Measurements from ENCODE around the gene ADGRF4.

Gene ADGRF4

DNA sequence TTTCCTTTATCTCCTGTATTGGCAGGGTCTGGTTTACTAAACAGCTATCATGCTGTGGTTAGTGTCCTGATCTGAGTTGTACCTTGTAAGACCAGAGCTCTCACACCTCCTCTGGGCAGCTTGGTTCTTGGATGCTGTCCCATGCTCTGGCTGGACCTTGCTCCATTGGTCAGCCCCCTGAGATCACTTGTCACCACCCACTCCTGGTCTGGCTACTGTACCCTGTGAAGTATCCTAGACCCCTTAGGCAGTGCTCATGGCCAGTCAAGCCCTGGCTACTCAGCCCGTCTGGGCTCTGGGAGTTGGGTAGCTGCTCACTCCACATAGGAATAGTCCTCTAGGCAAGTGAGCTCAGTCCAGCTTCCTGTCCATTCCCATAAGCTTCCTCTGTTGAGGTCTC lies 31.1 kb downstream of the ADGRF4 start:
- TF ChIP-seq SIN3A (IDR thresholded peaks at IDR 0.05; ENCODE audit: borderline replicate concordance, insufficient read depth, low read length): no peak
- TF ChIP-seq POLR2AphosphoS5 (IDR thresholded peaks at IDR 0.05; ENCODE audit: low read depth, low read length): no peak
- TF ChIP-seq, protein P1, sequence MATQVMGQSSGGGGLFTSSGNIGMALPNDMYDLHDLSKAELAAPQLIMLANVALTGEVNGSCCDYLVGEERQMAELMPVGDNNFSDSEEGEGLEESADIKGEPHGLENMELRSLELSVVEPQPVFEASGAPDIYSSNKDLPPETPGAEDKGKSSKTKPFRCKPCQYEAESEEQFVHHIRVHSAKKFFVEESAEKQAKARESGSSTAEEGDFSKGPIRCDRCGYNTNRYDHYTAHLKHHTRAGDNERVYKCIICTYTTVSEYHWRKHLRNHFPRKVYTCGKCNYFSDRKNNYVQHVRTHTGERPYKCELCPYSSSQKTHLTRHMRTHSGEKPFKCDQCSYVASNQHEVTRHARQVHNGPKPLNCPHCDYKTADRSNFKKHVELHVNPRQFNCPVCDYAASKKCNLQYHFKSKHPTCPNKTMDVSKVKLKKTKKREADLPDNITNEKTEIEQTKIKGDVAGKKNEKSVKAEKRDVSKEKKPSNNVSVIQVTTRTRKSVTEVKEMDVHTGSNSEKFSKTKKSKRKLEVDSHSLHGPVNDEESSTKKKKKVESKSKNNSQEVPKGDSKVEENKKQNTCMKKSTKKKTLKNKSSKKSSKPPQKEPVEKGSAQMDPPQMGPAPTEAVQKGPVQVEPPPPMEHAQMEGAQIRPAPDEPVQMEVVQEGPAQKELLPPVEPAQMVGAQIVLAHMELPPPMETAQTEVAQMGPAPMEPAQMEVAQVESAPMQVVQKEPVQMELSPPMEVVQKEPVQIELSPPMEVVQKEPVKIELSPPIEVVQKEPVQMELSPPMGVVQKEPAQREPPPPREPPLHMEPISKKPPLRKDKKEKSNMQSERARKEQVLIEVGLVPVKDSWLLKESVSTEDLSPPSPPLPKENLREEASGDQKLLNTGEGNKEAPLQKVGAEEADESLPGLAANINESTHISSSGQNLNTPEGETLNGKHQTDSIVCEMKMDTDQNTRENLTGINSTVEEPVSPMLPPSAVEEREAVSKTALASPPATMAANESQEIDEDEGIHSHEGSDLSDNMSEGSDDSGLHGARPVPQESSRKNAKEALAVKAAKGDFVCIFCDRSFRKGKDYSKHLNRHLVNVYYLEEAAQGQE (IDR thresholded peaks at IDR 0.05; ENCODE audit: insufficient read depth in 1 of 2, low read depth in 2 of 2, low read length in 2 of 2): no peak
- TF ChIP-seq FOXP2 (optimal IDR thresholded peaks at IDR 0.05; ENCODE audit: borderline replicate concordance, extremely low read depth, extremely low read length, insufficient read depth): no peak
- no peak for TF ChIP-seq TAF1 (IDR thresholded peaks at IDR 0.05; ENCODE audit: borderline replicate concordance, insufficient read depth, low read length)

DNA sequence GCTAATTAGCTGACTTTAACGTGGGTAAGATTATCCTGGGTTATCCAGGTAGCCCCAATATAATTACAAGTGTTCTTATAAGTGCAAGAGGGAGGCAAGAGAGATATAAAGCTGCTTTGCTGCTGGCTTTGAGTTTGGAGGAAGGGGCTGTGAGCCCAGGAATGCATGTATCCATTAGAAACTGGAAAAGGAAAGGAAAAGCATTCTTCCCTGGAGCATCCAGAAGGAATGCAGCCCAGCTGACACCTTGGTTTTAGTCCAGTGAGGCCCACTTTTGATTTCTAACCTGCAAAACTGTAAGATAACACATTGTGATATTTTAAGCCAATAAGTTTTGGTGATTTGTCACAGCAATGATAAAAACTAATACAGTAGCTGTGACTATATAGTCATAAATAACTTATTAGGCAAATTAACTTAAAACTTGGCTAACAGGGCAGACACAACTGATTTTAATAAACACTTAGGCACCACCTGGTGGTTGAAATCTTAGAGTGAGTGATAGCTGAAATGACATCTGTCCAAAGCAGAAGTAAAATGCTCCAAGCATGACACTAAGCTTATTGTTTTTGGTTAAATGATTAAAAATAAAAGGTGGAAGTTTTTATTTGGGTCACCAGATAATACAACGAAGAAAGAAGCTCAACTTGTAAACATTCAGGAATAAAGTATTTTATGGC lies 35.6 kb downstream of the ADGRF4 start:
- TF ChIP-seq, protein P1 (IDR thresholded peaks at IDR 0.05; ENCODE audit: insufficient read depth in 1 of 2, low read depth in 2 of 2, low read length in 2 of 2): no peak
- TF ChIP-seq POLR2AphosphoS5 (IDR thresholded peaks at IDR 0.05; ENCODE audit: low read depth, low read length) (no peak), TAF1 (IDR thresholded peaks at IDR 0.05; ENCODE audit: borderline replicate concordance, insufficient read depth, low read length) (no peak), SIN3A (IDR thresholded peaks at IDR 0.05; ENCODE audit: borderline replicate concordance, insufficient read depth, low read length) (no peak), FOXP2 (optimal IDR thresholded peaks at IDR 0.05; ENCODE audit: borderline replicate concordance, extremely low read depth, extremely low read length, insufficient read depth) (no peak)

DNA sequence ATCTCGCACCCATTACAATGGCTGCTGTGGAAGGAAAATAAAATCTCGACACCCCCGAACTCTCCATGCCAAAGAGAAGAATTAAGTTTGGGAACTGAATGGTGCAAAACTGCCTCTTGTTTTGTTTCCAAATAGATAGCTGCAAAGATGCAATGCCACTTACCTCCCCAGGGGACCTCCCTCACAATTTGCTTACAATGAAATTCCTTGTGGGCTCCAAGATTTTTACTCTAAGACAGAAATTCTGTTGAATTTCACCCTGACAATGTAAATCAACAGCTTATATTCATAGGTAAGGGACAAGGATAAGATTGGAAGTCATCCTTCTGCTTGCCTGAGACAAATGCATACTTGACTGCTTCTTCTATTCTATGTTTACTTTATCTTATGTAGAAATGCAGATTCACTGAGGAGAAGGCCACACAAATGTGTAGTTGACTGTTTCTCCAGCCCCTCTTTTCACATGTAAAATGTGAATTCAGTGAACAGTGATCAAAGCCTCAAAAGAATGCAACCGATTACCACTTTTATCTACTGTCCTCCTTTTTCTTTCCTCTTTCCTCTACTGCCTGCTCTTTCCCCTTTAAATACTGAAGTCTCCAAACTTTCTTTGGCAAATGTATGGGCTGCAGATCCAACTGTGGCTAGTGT lies 36.6 kb downstream of the ADGRF4 start:
- TF ChIP-seq, protein P1 (IDR thresholded peaks at IDR 0.05; ENCODE audit: insufficient read depth in 1 of 2, low read depth in 2 of 2, low read length in 2 of 2): no peak
- no peak for TF ChIP-seq POLR2AphosphoS5 (IDR thresholded peaks at IDR 0.05; ENCODE audit: low read depth, low read length)
- TF ChIP-seq SIN3A (IDR thresholded peaks at IDR 0.05; ENCODE audit: borderline replicate concordance, insufficient read depth, low read length): no peak
- TF ChIP-seq FOXP2 (optimal IDR thresholded peaks at IDR 0.05; ENCODE audit: borderline replicate concordance, extremely low read depth, extremely low read length, insufficient read depth): no peak
- TF ChIP-seq TAF1 (IDR thresholded peaks at IDR 0.05; ENCODE audit: borderline replicate concordance, insufficient read depth, low read length): no peak

DNA sequence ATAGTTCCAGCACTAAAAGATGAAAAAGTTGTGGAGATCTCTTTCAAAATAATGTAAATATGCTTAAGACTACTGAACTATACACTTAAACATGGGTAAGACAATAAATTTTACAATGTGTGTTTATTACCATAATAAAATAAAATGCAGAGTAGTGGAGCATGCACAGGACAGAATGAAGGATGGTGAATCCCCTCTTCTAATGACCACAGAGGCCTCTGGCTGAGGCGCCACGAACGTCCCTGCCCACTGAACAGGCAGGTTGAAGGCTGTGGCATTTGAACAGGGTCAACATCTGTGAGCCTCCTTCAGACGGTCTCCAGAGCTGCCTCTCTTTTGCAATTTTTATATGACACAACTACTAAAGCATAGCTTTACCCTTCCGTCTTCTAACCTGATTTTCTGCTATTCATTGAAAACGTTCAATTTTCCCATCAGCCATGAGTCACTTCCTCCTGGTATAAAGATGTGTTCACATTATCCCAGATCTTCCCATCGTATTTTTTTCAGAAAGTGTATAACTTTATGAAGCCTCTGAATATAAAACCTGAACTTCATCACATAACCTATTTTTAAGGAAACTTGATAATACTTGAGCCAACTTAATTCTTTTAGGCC lies 37.8 kb downstream of the ADGRF4 start:
- no peak for TF ChIP-seq SIN3A (IDR thresholded peaks at IDR 0.05; ENCODE audit: borderline replicate concordance, insufficient read depth, low read length)
- TF ChIP-seq, protein P1 (IDR thresholded peaks at IDR 0.05; ENCODE audit: insufficient read depth in 1 of 2, low read depth in 2 of 2, low read length in 2 of 2): no peak
- no peak for TF ChIP-seq TAF1 (IDR thresholded peaks at IDR 0.05; ENCODE audit: borderline replicate concordance, insufficient read depth, low read length)
- TF ChIP-seq FOXP2 (optimal IDR thresholded peaks at IDR 0.05; ENCODE audit: borderline replicate concordance, extremely low read depth, extremely low read length, insufficient read depth): no peak
- TF ChIP-seq POLR2AphosphoS5 (IDR thresholded peaks at IDR 0.05; ENCODE audit: low read depth, low read length): no peak
